GM12878 (cell line): ENCODE results near the gene IL1B. TPM values are rescaled to one million over a fixed set of nuclear protein-coding genes. Genes with fewer than 3 reads are reported as not detected.

Source experiments
- ATAC-seq: fragments of 200-7000 bp; cut with Tn5 transposase; 3 replicates; pipeline ENCODE4 v1.9.1; 2020; ENCODE audit warnings: mild to moderate bottlenecking, moderate library complexity
- BruUV-seq: library from RNA; stranded (reverse); fragments of 400-500 nt; replicated peaks from 2 replicates; lab custom pipeline; 2021; lab: Mats Ljungman, UMichigan
- CTCF ChIA-PET: fragments of 300-600 bp; sonication (Branson Sonifier 250); formaldehyde crosslinking; extraction: SDS; loops from one replicate; lab custom pipeline; 2021; ENCODE audit warnings: inconsistent platforms; lab: Yijun Ruan, JAX
- POLR2A ChIA-PET: fragments of 350-600 bp; formaldehyde crosslinking; extraction: SDS; loops from one replicate; lab custom pipeline; 2021; ENCODE audit warnings: inconsistent platforms; lab: Charles Lee
- RAD21 ChIA-PET: fragments of 300-600 bp; sonication (Branson Sonifier 250); formaldehyde crosslinking; loops from one replicate; lab custom pipeline; 2023; ENCODE audit warnings: antibody characterized with exemption; ENCODE audit not compliant: unreplicated experiment; lab: Charles Lee
- SMC1A ChIA-PET: fragments of 300-600 bp; sonication (Branson Sonifier 250); formaldehyde crosslinking; loops from one replicate; lab custom pipeline; 2023; ENCODE audit not compliant: unreplicated experiment, uncharacterized antibody; lab: Charles Lee
- DNase-seq: peaks from one replicate; pipeline ENCODE4 v3.0.0-alpha.2; 2011; ENCODE audit warnings: low read depth, low spot score
- FAIRE-seq: peaks from 3 replicates; lab custom pipeline; 2011; peaks lifted over from hg19 to GRCh38; lab: Jason Lieb, UNC
- H2AFZ ChIP-seq: 2 replicates; pipeline ENCODE4 v1.6.0; 2011; ENCODE audit warnings: low read depth, low read length, control low read depth; ENCODE audit not compliant: control insufficient read depth
- H3K27ac ChIP-seq: 2 replicates; pipeline ENCODE4 v1.5.1; 2011; ENCODE audit warnings: control low read depth; ENCODE audit not compliant: control insufficient read depth, insufficient read depth
- H3K27me3 ChIP-seq, 2 experiments: replicated peaks in 1 of 2; 2 replicates each; pipeline versions ENCODE4 v1.6.0 to v1.6.1; 2011; ENCODE audit warnings: low read length in 1 of 2; ENCODE audit not compliant: control insufficient read depth in 2 of 2, insufficient read depth in 2 of 2
- H3K36me3 ChIP-seq, 2 experiments: 2 replicates each; pipeline ENCODE4 v1.5.1; 2011; ENCODE audit warnings: low read length in 1 of 2; ENCODE audit not compliant: control insufficient read depth in 2 of 2, insufficient read depth in 2 of 2
- H3K4me1 ChIP-seq: 2 replicates; pipeline ENCODE4 v1.6.1; 2011; ENCODE audit warnings: mild to moderate bottlenecking, low read length, moderate library complexity, mixed read lengths; ENCODE audit not compliant: control insufficient read depth, insufficient read depth
- H3K4me2 ChIP-seq: 2 replicates; pipeline ENCODE4 v1.6.0; 2011; ENCODE audit warnings: control low read depth; ENCODE audit not compliant: control insufficient read depth, insufficient read depth
- H3K4me3 ChIP-seq: fragments of 200-600 bp; sonication (generic); 2 replicates; pipeline ENCODE4 v1.5.1; 2016
- H3K79me2 ChIP-seq: 2 replicates; pipeline ENCODE4 v1.6.0; 2011; ENCODE audit warnings: low read length; ENCODE audit not compliant: control insufficient read depth, insufficient read depth
- H3K9ac ChIP-seq: 2 replicates; pipeline ENCODE4 v1.8.0; 2011; ENCODE audit warnings: low read length, control low read depth, mixed read lengths; ENCODE audit not compliant: control insufficient read depth, insufficient read depth
- H3K9me3 ChIP-seq: replicated peaks from 3 replicates; pipeline ENCODE4 v1.5.1; 2011; ENCODE audit warnings: mild to moderate bottlenecking, low read length; ENCODE audit not compliant: control insufficient read depth, insufficient read depth
- H4K20me1 ChIP-seq: 2 replicates; pipeline ENCODE4 v1.6.0; 2011; ENCODE audit not compliant: control insufficient read depth, insufficient read depth
- BCL11A ChIP-seq: IDR thresholded peaks from 2 replicates; pipeline ENCODE4 v1.6.1; 2011; ENCODE audit warnings: low read depth, low read length
- CEBPB ChIP-seq, 2 experiments: fragments of 150-350 bp in 1 of 2; IDR thresholded peaks; 2 replicates each; pipeline ENCODE4 v1.6.1; 2012 to 2014; ENCODE audit warnings: low read depth in 2 of 2, low read length in 2 of 2, borderline replicate concordance in 1 of 2, inconsistent platforms in 1 of 2
- CHD4 ChIP-seq: fragments of 200-600 bp; sonication (generic); IDR thresholded peaks from 2 replicates; pipeline ENCODE4 v1.6.1; 2016; ENCODE audit warnings: mild to moderate bottlenecking
- CREM ChIP-seq: IDR thresholded peaks from 2 replicates; pipeline ENCODE4 v1.6.1; 2014; ENCODE audit warnings: antibody characterized with exemption, low read depth
- ETV6 ChIP-seq, 2 experiments: fragments of 450-650 bp in 1 of 2; IDR thresholded peaks in 1 of 2; conservative IDR thresholded peaks in 1 of 2; 2 replicates each; pipeline ENCODE4 v1.6.1; 2014; ENCODE audit warnings: antibody characterized with exemption in 1 of 2, borderline replicate concordance in 1 of 2, low read depth in 1 of 2, mild to moderate bottlenecking in 1 of 2, moderate library complexity in 1 of 2
- HDGF ChIP-seq: fragments of 450-650 bp; IDR thresholded peaks from 2 replicates; pipeline ENCODE4 v1.6.1; 2016; ENCODE audit warnings: antibody characterized with exemption
- MEF2A ChIP-seq: IDR thresholded peaks from 2 replicates; pipeline ENCODE4 v1.6.1; 2011; ENCODE audit warnings: low read depth, mild to moderate bottlenecking, low read length, moderate library complexity; ENCODE audit not compliant: insufficient read depth
- RAD51 ChIP-seq: fragments of 450-650 bp; IDR thresholded peaks from 2 replicates; pipeline ENCODE4 v1.6.1; 2016; ENCODE audit warnings: moderate library complexity, mild to moderate bottlenecking, inconsistent platforms
- RUNX3 ChIP-seq: IDR thresholded peaks from 2 replicates; pipeline ENCODE4 v1.6.1; 2012; ENCODE audit warnings: low read length, inconsistent platforms
- SREBF2 ChIP-seq: IDR thresholded peaks from 2 replicates; pipeline ENCODE4 v1.6.1; 2012; ENCODE audit warnings: mild to moderate bottlenecking, low read length
- TBL1XR1 ChIP-seq: IDR thresholded peaks from 2 replicates; pipeline ENCODE4 v1.6.1; 2012; ENCODE audit warnings: low read depth, low read length, improper control_type of control experiment
- ZNF24 ChIP-seq: fragments of 450-650 bp; IDR thresholded peaks from 2 replicates; pipeline ENCODE4 v1.6.1; 2017; ENCODE audit warnings: antibody characterized with exemption, mild to moderate bottlenecking
- ZNF384 ChIP-seq: IDR thresholded peaks from 2 replicates; pipeline ENCODE4 v1.6.1; 2012; ENCODE audit warnings: low read depth, mild to moderate bottlenecking, low read length, improper control_type of control experiment, borderline replicate concordance
- WGBS: methylation state at CpG from one replicate; pipeline ENCODE4 v1.1.6; 2016; ENCODE audit warnings: low lambda C conversion rate; ENCODE audit not compliant: insufficient replicate concordance, insufficient coverage; ENCODE audit errors: missing lambda C conversion rate; 5-methylcytosine and 5-hydroxymethylcytosine counted together
- in situ Hi-C: fragments of 300-500 bp; cut with MboI; formaldehyde crosslinking; loops from 9 replicates; pipeline ENCODE4 v1.14.3; 2018; ENCODE audit warnings: mixed read lengths
- intact Hi-C: fragments of 100-400 bp; cut with micrococcal nuclease; formaldehyde crosslinking; loops from one replicate; pipeline ENCODE4 v1.14.2; 2022; ENCODE audit not compliant: unreplicated experiment
- polyA plus RNA-seq, 11 experiments: library from polyadenylated mRNA; depleted of rRNA in 4 of 11; unstranded in 6 of 11; stranded (reverse) in 5 of 11; fragments of >200 nt; fragmentation: Nextera tagmentation in 4 of 11; fragmentation: Illumina TruSeq in 1 of 11; extraction: Ambion mirVana in 4 of 11; extraction: Trizol in 1 of 11; gene quantifications; 1 replicate in 1 of 11; 2 replicates in 10 of 11; pipeline versions ENCODE4 v1.2.1 to v1.2.3, GENCODE V29; 2011 to 2016; ENCODE audit warnings: inconsistent platforms in 2 of 11, missing spikeins in 2 of 11, low read depth in 1 of 11
- total RNA-seq, 4 experiments: library from RNA; depleted of rRNA in 3 of 4; stranded (reverse); fragments of >200 nt in 3 of 4; fragmentation: Illumina TruSeq in 1 of 4; extraction: Trizol in 1 of 4; gene quantifications; 2 replicates each; pipeline versions ENCODE4 v1.2.1 to v1.2.3, GENCODE V29; 2013 to 2021
- TF ChIP-seq, protein P1 (sequence below): fragments of 150-350 bp; IDR thresholded peaks from 2 replicates; pipeline ENCODE4 v1.6.1; 2016; ENCODE audit warnings: low read depth, low read length
- TF ChIP-seq, protein P2 (sequence below): IDR thresholded peaks from 2 replicates; pipeline ENCODE4 v1.6.1; 2011; ENCODE audit warnings: low read depth, mild to moderate bottlenecking, low read length, moderate library complexity, borderline replicate concordance; ENCODE audit errors: extremely low read depth
- TF ChIP-seq, protein P3 (sequence below), 3 experiments: IDR thresholded peaks in 2 of 3; conservative IDR thresholded peaks in 1 of 3; 2 replicates each; pipeline ENCODE4 v1.5.1; 2011; ENCODE audit warnings: low read depth in 3 of 3, low read length in 3 of 3, mild to moderate bottlenecking in 3 of 3, control low read depth in 2 of 3, moderate library complexity in 2 of 3, inconsistent platforms in 1 of 3, mixed read lengths in 1 of 3; ENCODE audit not compliant: control insufficient read depth in 2 of 3, insufficient read depth in 1 of 3; ENCODE audit errors: extremely low read depth in 1 of 3

IL1B gene
- total and polyA plus RNA-seq, 10 of the 15 experiments (the other 5 are each of a cell fraction or from before 2014, with no cell fraction given): 0.20 to 1.6 (median 0.84) TPM

DNA sequence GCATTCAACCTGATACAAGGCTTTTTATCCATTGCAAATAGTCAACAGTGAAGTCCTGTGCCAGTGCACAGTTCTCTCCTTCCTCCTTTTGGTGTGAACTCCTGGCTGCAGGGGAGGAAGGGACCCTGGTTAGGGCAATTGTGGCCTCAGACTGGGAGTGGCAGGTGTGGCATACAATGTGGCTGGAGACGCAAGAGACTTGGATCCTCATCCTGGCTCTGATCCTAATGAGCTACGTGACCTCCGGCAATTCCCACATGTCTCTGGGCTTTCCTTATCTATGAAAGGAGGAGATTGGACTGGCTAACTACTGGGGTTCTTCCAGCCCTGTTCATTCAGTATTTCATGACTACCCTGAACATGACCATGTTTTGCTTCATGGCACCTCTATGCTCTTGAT lies 41.7 kb downstream of the IL1B start (continued):
- TF ChIP-seq SREBF2 (no peak), RUNX3 (no peak)
- TF ChIP-seq, protein P1, sequence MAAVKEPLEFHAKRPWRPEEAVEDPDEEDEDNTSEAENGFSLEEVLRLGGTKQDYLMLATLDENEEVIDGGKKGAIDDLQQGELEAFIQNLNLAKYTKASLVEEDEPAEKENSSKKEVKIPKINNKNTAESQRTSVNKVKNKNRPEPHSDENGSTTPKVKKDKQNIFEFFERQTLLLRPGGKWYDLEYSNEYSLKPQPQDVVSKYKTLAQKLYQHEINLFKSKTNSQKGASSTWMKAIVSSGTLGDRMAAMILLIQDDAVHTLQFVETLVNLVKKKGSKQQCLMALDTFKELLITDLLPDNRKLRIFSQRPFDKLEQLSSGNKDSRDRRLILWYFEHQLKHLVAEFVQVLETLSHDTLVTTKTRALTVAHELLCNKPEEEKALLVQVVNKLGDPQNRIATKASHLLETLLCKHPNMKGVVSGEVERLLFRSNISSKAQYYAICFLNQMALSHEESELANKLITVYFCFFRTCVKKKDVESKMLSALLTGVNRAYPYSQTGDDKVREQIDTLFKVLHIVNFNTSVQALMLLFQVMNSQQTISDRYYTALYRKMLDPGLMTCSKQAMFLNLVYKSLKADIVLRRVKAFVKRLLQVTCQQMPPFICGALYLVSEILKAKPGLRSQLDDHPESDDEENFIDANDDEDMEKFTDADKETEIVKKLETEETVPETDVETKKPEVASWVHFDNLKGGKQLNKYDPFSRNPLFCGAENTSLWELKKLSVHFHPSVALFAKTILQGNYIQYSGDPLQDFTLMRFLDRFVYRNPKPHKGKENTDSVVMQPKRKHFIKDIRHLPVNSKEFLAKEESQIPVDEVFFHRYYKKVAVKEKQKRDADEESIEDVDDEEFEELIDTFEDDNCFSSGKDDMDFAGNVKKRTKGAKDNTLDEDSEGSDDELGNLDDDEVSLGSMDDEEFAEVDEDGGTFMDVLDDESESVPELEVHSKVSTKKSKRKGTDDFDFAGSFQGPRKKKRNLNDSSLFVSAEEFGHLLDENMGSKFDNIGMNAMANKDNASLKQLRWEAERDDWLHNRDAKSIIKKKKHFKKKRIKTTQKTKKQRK: no peak

DNA sequence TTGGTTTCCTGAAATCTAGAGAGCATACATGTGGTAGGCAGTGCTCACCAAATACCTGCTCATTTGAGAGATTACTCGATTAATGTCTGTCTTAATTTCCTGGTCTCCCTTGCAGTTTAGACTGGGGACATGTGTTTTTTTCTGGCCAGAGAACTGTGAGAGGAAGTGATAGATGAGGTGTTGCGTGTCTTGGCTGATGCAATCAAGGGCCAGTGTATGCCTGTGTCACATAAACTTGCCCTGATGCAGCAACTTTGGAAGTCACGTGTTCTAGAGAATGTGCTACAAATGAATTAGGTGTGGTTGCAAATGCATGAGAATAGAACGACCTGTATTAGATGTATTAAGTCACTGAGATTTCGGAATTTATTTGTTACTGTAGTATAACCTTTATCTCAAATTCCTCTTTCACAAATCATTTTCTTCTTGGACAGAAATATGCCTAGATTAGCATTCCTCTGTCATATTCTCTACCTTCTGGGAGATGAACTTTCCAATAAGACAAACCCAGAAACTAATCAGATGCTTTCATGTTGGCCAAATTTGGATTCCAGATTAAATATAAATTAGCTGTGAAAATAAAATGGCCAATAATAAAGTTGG lies 42.3 kb downstream of the IL1B start:
- Histone ChIP-seq H3K27me3 (no peaks in the 10 kb centered on the region), H3K36me3 (no peaks in the 10 kb centered on the region), H3K4me1 (peaks cover 13% of the 10 kb centered on the region), H3K4me3 (no peak overlapping the region), H2AFZ (peak overlapping the region; percentile 67), H3K27ac (peak overlapping the region; percentile 64), H4K20me1 (no peaks in the 10 kb centered on the region), H3K79me2 (no peaks in the 10 kb centered on the region), H3K4me2 (peak overlapping the region; percentile 47; the same call in 1 of the 2 replicates), H3K9me3 (peaks cover 2% of the 10 kb centered on the region; the same call in 2 of the 3 replicates), H3K9ac (no peak overlapping the region)
- FAIRE-seq (peak; percentile 56), ATAC-seq (peak; percentile 83), DNase-seq (no peak)
- ChIA-PET SMC1A (interaction anchor here (0.7 to 6.5 kb wide), 10 partner anchors 9 to 146 kb away, joined by 3 to 57 read pairs (median 4); partner anchors contain the start of gene IL1A), RAD21 (interaction anchor here (0.6 to 1.6 kb wide), 10 partner anchors 10 to 147 kb away, joined by 3 to 7 read pairs (median 4); partner anchors contain the start of gene IL1A), CTCF (interaction anchor here (0.6 to 0.9 kb wide), 4 partner anchors 11 to 91 kb away, joined by 3 to 5 read pairs (median 4); no protein-coding TSS in a partner anchor), POLR2A (interaction anchor here (1.1 to 2.1 kb wide), 4 partner anchors 9 to 39 kb away, joined by 4 to 7 read pairs (median 4); partner anchors contain the start of gene IL1A)
- 39% methylated on average over 5 of the region's 5 CpGs for WGBS
- in situ Hi-C loops: no loop called here
- intact Hi-C loops: no loop called here
- no TSS peak for BruUV-seq
- TF ChIP-seq, protein P2, sequence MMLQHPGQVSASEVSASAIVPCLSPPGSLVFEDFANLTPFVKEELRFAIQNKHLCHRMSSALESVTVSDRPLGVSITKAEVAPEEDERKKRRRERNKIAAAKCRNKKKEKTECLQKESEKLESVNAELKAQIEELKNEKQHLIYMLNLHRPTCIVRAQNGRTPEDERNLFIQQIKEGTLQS: 0 out of 2 replicates have a peak, but pooled peaks have one; percentile 33
- TF ChIP-seq, protein P3, sequence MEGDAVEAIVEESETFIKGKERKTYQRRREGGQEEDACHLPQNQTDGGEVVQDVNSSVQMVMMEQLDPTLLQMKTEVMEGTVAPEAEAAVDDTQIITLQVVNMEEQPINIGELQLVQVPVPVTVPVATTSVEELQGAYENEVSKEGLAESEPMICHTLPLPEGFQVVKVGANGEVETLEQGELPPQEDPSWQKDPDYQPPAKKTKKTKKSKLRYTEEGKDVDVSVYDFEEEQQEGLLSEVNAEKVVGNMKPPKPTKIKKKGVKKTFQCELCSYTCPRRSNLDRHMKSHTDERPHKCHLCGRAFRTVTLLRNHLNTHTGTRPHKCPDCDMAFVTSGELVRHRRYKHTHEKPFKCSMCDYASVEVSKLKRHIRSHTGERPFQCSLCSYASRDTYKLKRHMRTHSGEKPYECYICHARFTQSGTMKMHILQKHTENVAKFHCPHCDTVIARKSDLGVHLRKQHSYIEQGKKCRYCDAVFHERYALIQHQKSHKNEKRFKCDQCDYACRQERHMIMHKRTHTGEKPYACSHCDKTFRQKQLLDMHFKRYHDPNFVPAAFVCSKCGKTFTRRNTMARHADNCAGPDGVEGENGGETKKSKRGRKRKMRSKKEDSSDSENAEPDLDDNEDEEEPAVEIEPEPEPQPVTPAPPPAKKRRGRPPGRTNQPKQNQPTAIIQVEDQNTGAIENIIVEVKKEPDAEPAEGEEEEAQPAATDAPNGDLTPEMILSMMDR (IDR thresholded peaks at IDR 0.05 in 2 of 3, conservative IDR thresholded peaks at IDR 0.05 in 1 of 3; ENCODE audit: control insufficient read depth in 2 of 3, extremely low read depth in 1 of 3, insufficient read depth in 1 of 3, low read depth in 3 of 3, low read length in 3 of 3): no peak
- TF ChIP-seq ZNF24: no peak
- TF ChIP-seq CEBPB (IDR thresholded peaks at IDR 0.05; ENCODE audit: borderline replicate concordance in 1 of 2, low read depth in 2 of 2, low read length in 2 of 2): peak in 1 of 2 experiments; percentile 88; a peak in 1 of 4 replicates
- TF ChIP-seq MEF2A: no peak
- no peak for TF ChIP-seq CHD4
- no peak for TF ChIP-seq BCL11A
- peak; percentile 82 for TF ChIP-seq RAD51
- TF ChIP-seq CREM: peak; percentile 94
- peak in 1 of 2 experiments; percentile 56; a peak in 2 of 4 replicates for TF ChIP-seq ETV6 (conservative IDR thresholded peaks at IDR 0.05 in 1 of 2, IDR thresholded peaks at IDR 0.05 in 1 of 2; ENCODE audit: borderline replicate concordance in 1 of 2, low read depth in 1 of 2)
- no peak for TF ChIP-seq HDGF
- no peak for TF ChIP-seq ZNF384
- peak; percentile 40 for TF ChIP-seq RUNX3
- TF ChIP-seq TBL1XR1: no peak
